ENCODE results near the gene CACNG8. TPM values are rescaled to one million over a fixed set of nuclear protein-coding genes. Genes with fewer than 3 reads are reported as not detected.

The CACNG8 gene
- total and polyA plus RNA-seq, 8 donors = under 0.01 to 0.45 (median 0.01) TPM; not detected in 4

DNA sequence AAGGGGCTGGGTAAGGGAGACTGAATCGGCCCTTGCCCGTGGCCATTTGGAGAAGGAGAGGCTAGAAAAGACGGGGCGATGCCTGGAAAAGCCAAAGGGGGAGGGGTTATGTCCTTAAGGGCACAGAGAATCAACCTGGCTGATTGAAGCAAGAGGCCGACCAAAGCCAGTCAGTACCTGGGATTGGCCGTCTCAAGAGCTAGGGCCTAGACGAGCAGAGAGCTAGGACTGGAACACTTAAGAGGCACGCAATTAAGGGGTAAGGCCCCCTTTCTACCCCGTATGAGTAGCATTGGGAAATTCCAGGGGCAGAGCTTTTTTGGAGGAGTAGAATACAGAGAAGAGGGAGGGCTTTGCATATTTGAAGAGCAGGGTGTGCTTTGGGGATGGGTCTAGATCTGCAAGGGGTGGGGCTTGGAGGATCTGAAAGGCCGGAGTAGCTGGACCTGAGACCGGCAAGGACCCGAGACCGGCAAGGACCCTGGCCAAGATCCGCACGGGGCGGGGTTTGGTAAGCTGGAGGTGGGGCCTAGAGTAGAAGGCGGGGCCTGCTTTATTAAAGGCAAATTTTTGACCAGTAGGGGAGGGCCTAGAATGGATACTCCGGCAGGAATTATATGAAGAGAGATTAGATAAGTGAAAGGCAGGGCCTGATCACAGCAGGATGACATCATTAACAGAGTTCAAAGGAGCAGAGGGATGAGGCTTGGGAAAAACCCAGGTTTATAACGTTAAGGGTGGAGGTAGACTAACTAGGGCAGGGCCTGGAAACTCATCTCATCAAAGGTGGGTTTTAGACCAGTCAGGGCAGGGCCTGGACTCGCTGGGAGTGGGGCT is 18.0 kb downstream of the CACNG8 start:
- peak in 1 of 2 donors; percentile 39 for DNase-seq
- Histone ChIP-seq H3K4me1 (peaks cover 11 to 52% (median 32%) of the 10 kb centered on the region in 4 donors), H3K27ac (peak overlapping the region in 1 of 5 donors; percentile 8), H3K27me3 (peaks cover 21 to 99% (median 73%) of the 10 kb centered on the region in 3 donors), H3K36me3 (no peaks in the 10 kb centered on the region), H3K9me3 (peaks cover 0 to 7% (median 1%) of the 10 kb centered on the region in 4 donors), H3K4me3 (peak overlapping the region; percentile 5 to 41 (median 20))
- TF ChIP-seq POLR2A (IDR thresholded peaks at IDR 0.05) (no peak), EP300 (IDR thresholded peaks at IDR 0.05) (no peak)
- TF ChIP-seq, protein P1, sequence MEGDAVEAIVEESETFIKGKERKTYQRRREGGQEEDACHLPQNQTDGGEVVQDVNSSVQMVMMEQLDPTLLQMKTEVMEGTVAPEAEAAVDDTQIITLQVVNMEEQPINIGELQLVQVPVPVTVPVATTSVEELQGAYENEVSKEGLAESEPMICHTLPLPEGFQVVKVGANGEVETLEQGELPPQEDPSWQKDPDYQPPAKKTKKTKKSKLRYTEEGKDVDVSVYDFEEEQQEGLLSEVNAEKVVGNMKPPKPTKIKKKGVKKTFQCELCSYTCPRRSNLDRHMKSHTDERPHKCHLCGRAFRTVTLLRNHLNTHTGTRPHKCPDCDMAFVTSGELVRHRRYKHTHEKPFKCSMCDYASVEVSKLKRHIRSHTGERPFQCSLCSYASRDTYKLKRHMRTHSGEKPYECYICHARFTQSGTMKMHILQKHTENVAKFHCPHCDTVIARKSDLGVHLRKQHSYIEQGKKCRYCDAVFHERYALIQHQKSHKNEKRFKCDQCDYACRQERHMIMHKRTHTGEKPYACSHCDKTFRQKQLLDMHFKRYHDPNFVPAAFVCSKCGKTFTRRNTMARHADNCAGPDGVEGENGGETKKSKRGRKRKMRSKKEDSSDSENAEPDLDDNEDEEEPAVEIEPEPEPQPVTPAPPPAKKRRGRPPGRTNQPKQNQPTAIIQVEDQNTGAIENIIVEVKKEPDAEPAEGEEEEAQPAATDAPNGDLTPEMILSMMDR (IDR thresholded peaks at IDR 0.05) = no peak
- intact Hi-C loops (cut with DNase I; ENCODE audit: low total_unique reads) = no loop called here
- 21 to 32% (median 26%) methylated on average over 20 of the region's 20 CpGs for WGBS, 5 donors

- H3K27me3 ChIP-seq = peaks cover 21 to 94% (median 66%) of the 10 kb centered on the region in 3 donors
- TF ChIP-seq POLR2A (IDR thresholded peaks at IDR 0.05) (no peak), POLR2AphosphoS5 (IDR thresholded peaks at IDR 0.05) (no peak), EP300 (IDR thresholded peaks at IDR 0.05) (no peak)
- TF ChIP-seq, protein P1 (IDR thresholded peaks at IDR 0.05) = no peak
- H3K9me3 ChIP-seq = peaks cover 0 to 7% (median 1%) of the 10 kb centered on the region in 4 donors
- peak overlapping the region in 1 of 5 donors; percentile 8 for H3K27ac ChIP-seq
- no peak for DNase-seq
- peak overlapping the region in 3 of 4 donors; percentile 28 to 37 (median 31) for H3K4me3 ChIP-seq
- 61 to 76% (median 68%) methylated on average over 12 to 13 of the region's 13 CpGs for WGBS, 5 donors
- no peaks in the 10 kb centered on the region for H3K36me3 ChIP-seq
- intact Hi-C loops (cut with DNase I; ENCODE audit: low total_unique reads) = no loop called here
- peaks cover 11 to 52% (median 32%) of the 10 kb centered on the region in 4 donors for H3K4me1 ChIP-seq
Measured at GRCh38 chr19:53981376-53981951, 18.7 kb downstream of the CACNG8 start.

DNA sequence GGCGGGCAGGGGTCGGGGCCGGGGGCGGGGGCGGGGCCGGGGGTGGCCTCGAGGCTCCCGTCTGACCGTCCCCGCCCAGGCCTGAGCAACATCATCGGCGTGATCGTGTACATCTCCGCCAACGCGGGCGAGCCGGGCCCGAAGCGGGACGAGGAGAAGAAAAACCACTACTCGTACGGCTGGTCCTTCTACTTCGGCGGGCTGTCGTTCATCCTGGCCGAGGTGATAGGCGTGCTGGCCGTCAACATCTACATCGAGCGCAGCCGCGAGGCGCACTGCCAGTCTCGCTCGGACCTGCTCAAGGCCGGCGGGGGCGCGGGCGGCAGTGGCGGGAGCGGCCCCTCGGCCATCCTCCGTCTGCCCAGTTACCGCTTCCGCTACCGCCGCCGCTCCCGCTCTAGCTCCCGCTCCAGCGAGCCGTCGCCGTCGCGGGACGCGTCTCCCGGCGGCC is 19.3 kb downstream of the CACNG8 start:
- H3K4me3 ChIP-seq = peak overlapping the region; percentile 16 to 37 (median 30)
- H3K9me3 ChIP-seq = peaks cover 0 to 7% (median 1%) of the 10 kb centered on the region in 4 donors
- peaks cover 11 to 52% (median 32%) of the 10 kb centered on the region in 4 donors for H3K4me1 ChIP-seq
- TF ChIP-seq EP300 (IDR thresholded peaks at IDR 0.05) (no peak), POLR2AphosphoS5 (IDR thresholded peaks at IDR 0.05) (no peak), POLR2A (IDR thresholded peaks at IDR 0.05) (no peak)
- TF ChIP-seq, protein P1 (IDR thresholded peaks at IDR 0.05) = no peak
- WGBS, 5 donors = 3 to 6% (median 4%) methylated on average over 30 to 62 of the region's 62 CpGs; no CpG with 5 or more reads in 1 of the 5 donors
- DNase-seq = peak in 1 of 2 donors; percentile 75
- H3K36me3 ChIP-seq = no peaks in the 10 kb centered on the region
- H3K27me3 ChIP-seq = peaks cover 21 to 94% (median 64%) of the 10 kb centered on the region in 3 donors
- intact Hi-C loops (cut with DNase I; ENCODE audit: low total_unique reads) = no loop called here
- peak overlapping the region in 3 of 5 donors; percentile 14 to 38 (median 26) for H3K27ac ChIP-seq

DNA sequence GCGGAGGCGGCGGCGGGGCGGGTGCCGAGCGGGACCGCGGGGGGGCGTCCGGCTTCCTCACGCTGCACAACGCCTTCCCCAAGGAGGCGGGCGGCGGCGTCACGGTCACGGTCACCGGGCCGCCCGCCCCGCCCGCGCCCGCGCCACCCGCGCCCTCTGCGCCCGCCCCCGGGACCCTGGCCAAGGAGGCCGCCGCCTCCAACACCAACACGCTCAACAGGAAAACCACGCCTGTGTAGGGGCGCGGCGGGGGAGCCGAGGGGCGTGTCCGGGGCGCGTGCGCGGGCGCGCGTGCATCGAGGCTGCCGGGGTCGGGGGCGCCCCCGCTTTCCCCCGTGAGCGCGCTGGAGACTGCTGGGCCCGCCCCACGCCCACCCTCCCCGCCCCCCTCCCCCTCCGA is 19.9 kb downstream of the CACNG8 start:
- Histone ChIP-seq H3K4me3 (peak overlapping the region; percentile 19 to 33 (median 27)), H3K36me3 (no peaks in the 10 kb centered on the region), H3K27me3 (peaks cover 21 to 88% (median 61%) of the 10 kb centered on the region in 3 donors), H3K9me3 (peaks cover 0 to 7% (median 1%) of the 10 kb centered on the region in 4 donors), H3K27ac (no peak overlapping the region), H3K4me1 (peaks cover 11 to 51% (median 32%) of the 10 kb centered on the region in 4 donors)
- intact Hi-C loops (cut with DNase I; ENCODE audit: low total_unique reads) = no loop called here
- 0 to 3% (median 1%) methylated on average over 13 to 59 of the region's 61 CpGs; no CpG with 5 or more reads in 1 of the 5 donors for WGBS, 5 donors
- TF ChIP-seq EP300 (IDR thresholded peaks at IDR 0.05) (no peak), POLR2AphosphoS5 (IDR thresholded peaks at IDR 0.05) (no peak), POLR2A (IDR thresholded peaks at IDR 0.05) (no peak)
- TF ChIP-seq, protein P1 (IDR thresholded peaks at IDR 0.05) = no peak
- peak; percentile 59 to 77 for DNase-seq

Data from stomach (tissue), 9 donors.